CD4-positive, alpha-beta T cell treated with Interferon gamma for 1 hour (primary cell): ENCODE measurements around the gene CPN1.
A peak's percentile ranks its signal among the peaks of the same experiment; 100 is the strongest.

Experiments used
- DNase-seq: peaks from one replicate; pipeline ENCODE4 v3.0.0-alpha.2; 2020

The CPN1 gene

GRCh38 chr10:99995269-99995668 is 86.4 kb downstream of the CPN1 start:
- no peak for DNase-seq

DNA sequence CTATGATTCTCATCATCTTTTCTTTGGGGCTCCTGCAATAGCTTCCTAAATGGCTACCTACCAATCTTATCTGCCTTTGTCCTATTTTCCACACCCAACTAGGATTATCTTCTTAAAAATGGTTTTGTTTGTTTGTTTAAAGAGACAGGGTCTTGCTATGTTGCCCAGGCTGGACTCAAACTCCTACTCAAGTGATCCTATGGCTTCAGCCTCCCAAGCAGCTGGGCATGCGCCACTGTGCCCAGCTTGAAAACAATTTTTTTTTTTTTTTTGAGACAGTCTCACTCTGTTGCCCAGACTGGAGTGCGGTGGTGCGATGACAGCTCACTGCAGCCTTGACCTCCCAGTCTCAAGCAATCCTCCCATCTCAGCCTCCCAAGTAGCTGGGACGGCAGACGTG is 86.9 kb downstream of the CPN1 start:
- DNase-seq, result no peak

GRCh38 chr10:99993701-99994689 is 87.7 kb downstream of the CPN1 start:
- peak; percentile 84 for DNase-seq
